Measurements from ENCODE around the gene IFNA16.
"Not testable (repeated sequence)": the region's sequence is repeated elsewhere in the genome, so short reads cannot be mapped to it uniquely, and the experiment has no call there.

Gene IFNA16

DNA sequence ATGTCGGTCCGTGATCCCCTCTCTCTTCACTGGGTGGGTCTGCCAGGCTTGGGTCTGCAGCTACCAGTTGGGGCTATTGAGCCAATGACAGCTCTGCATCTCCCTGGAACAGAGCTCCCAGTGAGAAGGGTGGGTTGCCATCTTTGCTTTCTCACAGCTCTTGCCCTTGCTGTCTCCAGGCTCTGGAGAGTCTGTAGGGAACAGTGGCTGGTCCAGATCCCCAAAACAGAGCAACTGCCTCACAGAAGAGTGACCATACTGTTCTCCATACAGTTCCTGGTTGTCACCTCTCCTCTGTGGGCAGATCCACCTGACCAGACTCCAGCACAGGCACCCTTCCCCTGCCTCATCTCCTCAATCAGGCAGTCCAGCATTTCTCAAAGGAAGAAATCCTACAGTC lies 16.1 kb upstream of the IFNA16 start:
- Histone ChIP-seq H3K27me3 (ENCODE audit: control insufficient read depth, insufficient read depth, low read length) (no peaks in the 10 kb centered on the region), H3K4me3 (ENCODE audit: low read length) (no peak overlapping the region), H3K9ac (ENCODE audit: low read length) (no peak overlapping the region), H3K36me3 (ENCODE audit: control insufficient read depth, insufficient read depth, low read length) (no peaks in the 10 kb centered on the region), H3K4me1 (ENCODE audit: control insufficient read depth, insufficient read depth, low read length) (no peaks in the 10 kb centered on the region), H3K9me3 (ENCODE audit: control insufficient read depth, low read length) (no peaks in the 10 kb centered on the region)

DNA sequence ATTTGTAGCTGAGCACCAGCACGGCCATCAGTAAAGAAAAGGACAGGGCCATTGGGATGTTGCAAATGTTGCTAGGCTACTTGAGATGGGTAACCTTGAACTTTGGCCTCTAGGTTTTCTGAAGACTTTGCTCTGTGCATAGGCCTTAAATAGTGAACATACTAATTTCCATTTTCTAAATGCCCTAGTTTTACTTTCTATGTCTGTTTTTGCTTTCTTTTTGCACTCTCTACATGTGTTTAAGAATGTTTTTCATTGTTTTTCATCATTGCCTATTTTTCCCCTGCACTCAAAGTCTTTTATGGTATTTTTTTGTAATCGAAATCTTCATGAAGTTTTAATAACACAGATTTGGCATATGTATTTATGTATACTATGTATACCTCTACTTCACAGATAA lies 11.0 kb upstream of the IFNA16 start, which contains the start of gene IFNA17:
TSS of gene IFNA17 (minus strand) at position 101 of the 400 bp plus-strand sequence. CDS start at position 52, 49 bp downstream.
- no peaks in the 10 kb centered on the region for H3K27me3 ChIP-seq (ENCODE audit: control insufficient read depth, insufficient read depth, low read length)
- no peak within 1 kb of the TSS for H3K4me3 ChIP-seq (ENCODE audit: low read length)
- H3K9ac ChIP-seq (ENCODE audit: low read length): no peak within 1 kb of the TSS
- H3K36me3 ChIP-seq (ENCODE audit: control insufficient read depth, insufficient read depth, low read length): no peaks in the 10 kb centered on the region
- no peaks in the 10 kb centered on the region for H3K4me1 ChIP-seq (ENCODE audit: control insufficient read depth, insufficient read depth, low read length)
- no peaks in the 10 kb centered on the region for H3K9me3 ChIP-seq (ENCODE audit: control insufficient read depth, low read length)

DNA sequence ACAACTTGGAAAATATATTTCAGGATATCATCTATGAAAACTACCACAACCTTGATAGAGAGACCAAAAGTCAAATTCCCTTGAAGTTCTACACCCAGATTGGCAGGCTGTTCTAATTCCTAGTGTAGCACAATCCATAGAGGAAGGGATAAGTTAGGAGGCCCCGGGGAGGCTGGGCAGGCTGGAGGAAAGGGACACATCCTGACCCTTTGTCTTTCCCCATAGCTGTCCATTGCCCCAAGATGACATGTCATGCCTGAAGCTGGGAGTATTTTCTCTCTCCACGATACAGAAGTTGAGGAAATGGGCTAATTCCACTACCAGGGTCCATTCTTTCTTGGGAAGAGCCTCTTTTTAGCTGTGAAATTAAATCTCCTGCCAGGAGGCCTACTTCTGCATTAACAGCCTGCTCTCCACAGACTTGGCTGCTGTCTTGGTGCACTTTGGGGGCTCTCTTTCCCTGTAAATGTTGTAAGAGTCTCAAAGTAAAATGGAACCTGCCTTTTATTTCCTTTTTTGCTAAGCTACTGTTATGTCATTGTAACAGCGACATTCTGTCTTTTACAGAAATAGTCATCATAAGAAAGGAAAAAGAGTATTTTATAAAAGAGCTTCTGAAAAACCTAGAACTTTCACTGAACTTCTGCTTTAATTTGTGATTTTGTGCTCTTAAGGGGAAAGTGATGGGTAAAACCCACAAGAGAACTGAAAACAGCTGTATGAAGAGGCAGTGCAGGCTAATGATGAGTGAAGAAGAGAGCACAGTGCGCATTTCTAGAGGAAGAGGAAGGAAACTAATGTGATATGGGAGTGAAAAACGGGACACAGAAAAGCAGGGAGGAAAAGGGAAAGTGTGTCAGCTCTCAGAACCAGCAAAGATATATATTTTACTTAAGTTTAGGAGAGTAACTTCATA lies 3.4 kb downstream of the IFNA16 start:
- not testable (repeated sequence) for H3K9me3 ChIP-seq (ENCODE audit: control insufficient read depth, low read length)

DNA sequence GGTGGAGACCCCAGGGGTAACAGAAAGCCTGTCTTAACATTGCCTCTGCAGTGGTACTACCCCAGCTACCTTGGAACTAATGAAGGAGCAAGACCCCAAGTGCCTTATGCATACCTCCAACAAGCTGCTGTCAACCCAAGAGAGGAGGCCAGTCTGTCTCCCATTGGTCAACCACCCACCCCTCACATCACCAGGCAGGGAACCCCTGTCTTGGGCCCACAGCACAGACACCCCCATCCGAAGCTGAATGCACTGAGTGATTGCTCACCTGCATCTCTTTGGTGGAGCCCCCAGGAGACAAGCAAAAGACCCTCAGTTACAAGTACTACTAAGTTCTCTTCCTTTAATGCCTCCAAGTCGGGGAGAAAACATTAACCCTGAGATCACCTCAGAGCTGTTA lies 5.0 kb downstream of the IFNA16 start:
- not testable (repeated sequence) for H3K4me3 ChIP-seq (ENCODE audit: low read length); H3K9ac ChIP-seq (ENCODE audit: low read length); H3K9me3 ChIP-seq (ENCODE audit: control insufficient read depth, low read length); H3K27me3 ChIP-seq (ENCODE audit: control insufficient read depth, insufficient read depth, low read length); H3K36me3 ChIP-seq (ENCODE audit: control insufficient read depth, insufficient read depth, low read length); H3K4me1 ChIP-seq (ENCODE audit: control insufficient read depth, insufficient read depth, low read length)

More for the DNA sequence above, 3.4 kb downstream of the IFNA16 start:
- not testable (repeated sequence) for H3K4me1 ChIP-seq (ENCODE audit: control insufficient read depth, insufficient read depth, low read length); H3K9ac ChIP-seq (ENCODE audit: low read length); H3K4me3 ChIP-seq (ENCODE audit: low read length); H3K36me3 ChIP-seq (ENCODE audit: control insufficient read depth, insufficient read depth, low read length); H3K27me3 ChIP-seq (ENCODE audit: control insufficient read depth, insufficient read depth, low read length)

DNA sequence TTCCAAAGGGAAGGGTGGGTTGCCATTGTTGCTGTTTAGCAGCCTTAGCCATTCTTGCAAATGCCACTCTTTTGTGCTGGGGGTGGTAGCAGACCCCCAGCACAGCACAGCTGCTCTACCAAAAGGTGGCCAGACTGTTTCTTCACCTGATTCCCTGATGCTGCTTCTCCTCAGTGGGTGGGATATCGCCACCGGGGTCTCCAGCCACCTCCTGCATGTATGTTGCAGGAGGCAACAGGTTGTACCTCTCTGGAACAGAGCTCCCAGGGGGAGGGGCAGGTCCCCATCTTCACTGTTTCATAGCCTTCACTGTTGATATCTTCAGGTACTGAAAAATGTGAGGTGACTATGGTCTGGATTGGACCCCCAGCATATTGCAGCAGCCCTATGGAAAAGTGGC lies 6.3 kb downstream of the IFNA16 start:
- H3K9ac ChIP-seq (ENCODE audit: low read length); H3K4me1 ChIP-seq (ENCODE audit: control insufficient read depth, insufficient read depth, low read length); H3K4me3 ChIP-seq (ENCODE audit: low read length); H3K27me3 ChIP-seq (ENCODE audit: control insufficient read depth, insufficient read depth, low read length); H3K9me3 ChIP-seq (ENCODE audit: control insufficient read depth, low read length); H3K36me3 ChIP-seq (ENCODE audit: control insufficient read depth, insufficient read depth, low read length): not testable (repeated sequence)

DNA sequence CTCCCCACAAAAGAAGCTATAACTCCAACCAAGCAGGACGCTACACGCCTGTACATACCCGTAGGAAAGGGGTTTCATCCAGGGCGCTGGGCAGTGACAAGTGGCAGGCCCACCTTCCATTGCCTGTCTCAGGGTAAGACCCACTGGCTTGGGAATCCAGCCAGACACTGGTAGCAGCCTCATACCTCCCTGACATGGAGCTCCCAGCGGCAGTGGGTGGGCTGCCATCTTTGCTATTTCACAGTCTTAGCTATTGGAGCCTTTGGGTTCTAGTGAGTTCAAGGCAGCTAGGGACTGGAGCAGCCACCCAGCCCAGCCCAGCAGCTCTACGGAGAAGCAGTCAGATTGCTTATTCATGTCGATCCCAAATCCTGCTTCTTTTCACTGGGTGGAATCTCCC lies 6.8 kb downstream of the IFNA16 start:
- Histone ChIP-seq H3K4me1 (ENCODE audit: control insufficient read depth, insufficient read depth, low read length) (no peaks in the 10 kb centered on the region), H3K9me3 (ENCODE audit: control insufficient read depth, low read length) (no peaks in the 10 kb centered on the region), H3K36me3 (ENCODE audit: control insufficient read depth, insufficient read depth, low read length) (no peaks in the 10 kb centered on the region), H3K27me3 (ENCODE audit: control insufficient read depth, insufficient read depth, low read length) (no peaks in the 10 kb centered on the region), H3K9ac (ENCODE audit: low read length) (no peak overlapping the region), H3K4me3 (ENCODE audit: low read length) (no peak overlapping the region)

DNA sequence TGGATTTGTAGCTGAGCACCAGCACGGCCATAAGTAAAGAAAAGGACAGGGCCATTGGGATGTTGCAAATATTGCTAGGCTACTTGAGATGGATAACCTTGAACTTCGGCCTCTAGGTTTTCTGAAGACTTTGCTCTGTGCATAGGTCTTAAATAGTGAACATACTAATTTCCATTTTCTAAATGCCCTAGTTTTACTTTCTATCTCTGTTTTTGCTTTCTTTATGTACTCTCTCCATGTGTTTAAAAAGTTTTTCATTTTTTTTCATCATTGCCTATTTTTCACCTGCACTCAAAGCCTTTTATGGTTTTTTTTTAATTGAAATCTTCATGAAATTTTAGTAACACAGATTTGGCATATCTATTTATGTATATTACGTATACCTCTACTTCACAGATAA lies 10.1 kb downstream of the IFNA16 start, which contains the start of gene IFNA10:
TSS of gene IFNA10 (minus strand) at position 101 of the 400 bp plus-strand sequence. CDS start at position 55, 46 bp downstream.
- H3K4me3 ChIP-seq (ENCODE audit: low read length); H3K9ac ChIP-seq (ENCODE audit: low read length); H3K36me3 ChIP-seq (ENCODE audit: control insufficient read depth, insufficient read depth, low read length); H3K4me1 ChIP-seq (ENCODE audit: control insufficient read depth, insufficient read depth, low read length); H3K27me3 ChIP-seq (ENCODE audit: control insufficient read depth, insufficient read depth, low read length); H3K9me3 ChIP-seq (ENCODE audit: control insufficient read depth, low read length): not testable (repeated sequence)

DNA sequence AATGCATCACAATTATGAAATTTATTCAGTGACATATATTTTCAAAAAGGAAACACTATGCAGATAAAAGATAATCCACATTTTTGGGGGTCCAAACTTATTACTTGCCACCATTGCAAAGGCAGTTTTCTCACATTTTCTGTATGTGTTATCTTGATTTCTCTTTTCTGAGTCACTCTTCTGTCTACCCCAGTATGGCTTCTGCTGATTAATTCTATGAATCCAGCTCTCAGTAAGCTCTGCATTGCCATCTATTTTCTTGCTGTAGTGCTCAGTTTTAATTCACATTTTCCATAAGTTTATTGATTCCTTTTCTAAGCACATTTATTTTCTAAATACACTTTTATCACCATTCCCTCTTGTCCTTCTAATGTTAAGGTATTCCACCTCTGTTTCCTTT lies 11.9 kb downstream of the IFNA16 start:
- no peaks in the 10 kb centered on the region for H3K4me1 ChIP-seq (ENCODE audit: control insufficient read depth, insufficient read depth, low read length)
- H3K4me3 ChIP-seq (ENCODE audit: low read length): no peak overlapping the region
- H3K36me3 ChIP-seq (ENCODE audit: control insufficient read depth, insufficient read depth, low read length): no peaks in the 10 kb centered on the region
- H3K9ac ChIP-seq (ENCODE audit: low read length): no peak overlapping the region
- no peaks in the 10 kb centered on the region for H3K27me3 ChIP-seq (ENCODE audit: control insufficient read depth, insufficient read depth, low read length)
- H3K9me3 ChIP-seq (ENCODE audit: control insufficient read depth, low read length): no peaks in the 10 kb centered on the region

DNA sequence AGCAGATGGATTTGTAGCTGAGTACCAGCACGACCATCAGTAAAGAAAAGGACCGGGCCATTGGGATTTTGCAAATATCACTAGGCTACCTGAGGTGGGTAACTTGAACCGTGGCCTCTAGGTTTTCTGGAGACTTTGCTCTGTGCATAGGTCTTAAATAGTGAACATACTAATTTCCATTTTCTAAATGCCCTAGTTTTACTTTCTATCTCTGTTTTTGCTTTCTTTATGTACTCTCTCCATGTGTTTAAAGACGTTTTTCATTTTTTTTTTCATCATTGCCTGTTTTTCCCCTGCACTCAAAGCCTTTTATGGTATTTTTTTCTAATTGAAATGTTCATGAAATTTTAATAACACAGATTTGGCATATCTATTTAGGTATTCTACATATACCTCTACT lies 15.0 kb downstream of the IFNA16 start, which contains the start of gene IFNA7:
TSS of gene IFNA7 (minus strand) at position 101 of the 400 bp plus-strand sequence. CDS start at position 61, 40 bp downstream.
- H3K4me1 ChIP-seq (ENCODE audit: control insufficient read depth, insufficient read depth, low read length); H3K4me3 ChIP-seq (ENCODE audit: low read length); H3K36me3 ChIP-seq (ENCODE audit: control insufficient read depth, insufficient read depth, low read length); H3K9me3 ChIP-seq (ENCODE audit: control insufficient read depth, low read length); H3K9ac ChIP-seq (ENCODE audit: low read length); H3K27me3 ChIP-seq (ENCODE audit: control insufficient read depth, insufficient read depth, low read length): not testable (repeated sequence)

DNA sequence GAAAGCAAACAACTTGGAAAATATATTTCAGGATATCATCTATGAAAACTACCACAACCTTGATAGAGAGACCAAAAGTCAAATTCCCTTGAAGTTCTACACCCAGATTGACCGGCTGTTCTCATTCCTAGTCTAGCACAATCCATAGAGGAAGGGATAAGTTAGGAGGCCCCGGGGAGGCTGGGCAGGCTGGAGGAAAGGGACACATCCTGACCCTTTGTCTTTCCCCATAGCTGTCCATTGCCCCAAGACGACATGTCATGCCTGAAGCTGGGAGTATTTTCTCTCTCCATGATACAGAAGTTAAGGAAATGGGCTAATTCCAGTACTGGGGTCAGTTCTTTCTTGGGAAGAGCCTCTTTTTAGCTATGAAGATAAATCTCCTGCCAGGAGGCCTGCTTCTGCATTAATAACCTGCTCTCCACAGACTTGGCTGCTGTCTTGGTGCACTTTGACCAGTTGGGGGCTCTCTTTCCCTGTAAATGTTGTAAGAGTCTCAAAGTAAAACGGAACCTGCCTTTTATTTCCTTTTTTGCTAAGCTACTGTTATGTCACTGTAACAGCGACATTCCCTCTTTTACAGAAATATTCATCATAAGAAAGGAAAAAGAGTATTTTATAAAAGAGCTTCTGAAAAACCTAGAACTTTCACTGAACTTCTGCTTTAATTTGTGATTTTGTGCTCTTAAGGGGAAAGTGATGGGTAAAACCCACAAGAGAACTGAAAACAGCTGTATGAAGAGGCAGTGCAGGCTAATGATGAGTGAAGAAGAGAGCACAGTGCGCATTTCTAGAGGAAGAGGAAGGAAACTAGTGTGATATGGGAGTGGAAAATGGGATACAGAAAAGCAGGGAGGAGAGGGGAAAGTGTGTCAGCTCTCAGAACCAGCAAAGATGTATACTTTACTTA lies 22.0 kb downstream of the IFNA16 start:
- not testable (repeated sequence) for H3K9me3 ChIP-seq (ENCODE audit: control insufficient read depth, low read length); H3K27me3 ChIP-seq (ENCODE audit: control insufficient read depth, insufficient read depth, low read length); H3K4me3 ChIP-seq (ENCODE audit: low read length); H3K4me1 ChIP-seq (ENCODE audit: control insufficient read depth, insufficient read depth, low read length); H3K36me3 ChIP-seq (ENCODE audit: control insufficient read depth, insufficient read depth, low read length); H3K9ac ChIP-seq (ENCODE audit: low read length)

DNA sequence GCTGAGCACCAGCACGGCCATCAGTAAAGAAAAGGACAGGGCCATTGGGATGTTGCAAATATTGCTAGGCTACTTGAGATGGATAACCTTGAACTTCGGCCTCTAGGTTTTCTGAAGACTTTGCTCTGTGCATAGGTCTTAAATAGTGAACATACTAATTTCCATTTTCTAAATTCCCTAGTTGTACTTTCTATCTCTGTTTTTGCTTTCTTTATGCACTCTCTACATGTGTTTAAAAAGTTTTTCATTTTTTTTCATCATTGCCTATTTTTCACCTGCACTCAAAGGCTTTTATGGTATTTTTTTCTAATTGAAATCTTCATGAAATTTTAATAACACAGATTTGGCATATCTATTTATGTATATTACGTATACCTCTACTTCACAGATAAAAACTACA lies 29.6 kb downstream of the IFNA16 start, which contains the start of gene IFNA4:
TSS of gene IFNA4 (minus strand) at position 101 of the 400 bp plus-strand sequence. CDS start at position 45, 56 bp downstream.
- not testable (repeated sequence) for H3K9me3 ChIP-seq (ENCODE audit: control insufficient read depth, low read length); H3K27me3 ChIP-seq (ENCODE audit: control insufficient read depth, insufficient read depth, low read length); H3K4me3 ChIP-seq (ENCODE audit: low read length); H3K4me1 ChIP-seq (ENCODE audit: control insufficient read depth, insufficient read depth, low read length); H3K9ac ChIP-seq (ENCODE audit: low read length); H3K36me3 ChIP-seq (ENCODE audit: control insufficient read depth, insufficient read depth, low read length)
